Neural progenitor cell (in vitro differentiated cells): ENCODE data around the gene TBX18.

Source experiments
- EZH2 ChIP-seq: fragments of 200-600 bp; sonication (generic); IDR thresholded peaks from 2 replicates; pipeline ENCODE4 v1.6.1; 2017; ENCODE audit warnings: antibody characterized with exemption, mild to moderate bottlenecking, moderate library complexity
- EZH2phosphoT487 ChIP-seq: fragments of 200-600 bp; sonication (generic); IDR thresholded peaks from 2 replicates; pipeline ENCODE4 v1.6.1; 2017; ENCODE audit warnings: antibody characterized with exemption
- TF ChIP-seq, protein P1 (sequence below): fragments of 200-600 bp; sonication (generic); IDR thresholded peaks from 2 replicates; pipeline ENCODE4 v1.5.1; 2017; ENCODE audit warnings: antibody characterized with exemption, mild to moderate bottlenecking

DNA sequence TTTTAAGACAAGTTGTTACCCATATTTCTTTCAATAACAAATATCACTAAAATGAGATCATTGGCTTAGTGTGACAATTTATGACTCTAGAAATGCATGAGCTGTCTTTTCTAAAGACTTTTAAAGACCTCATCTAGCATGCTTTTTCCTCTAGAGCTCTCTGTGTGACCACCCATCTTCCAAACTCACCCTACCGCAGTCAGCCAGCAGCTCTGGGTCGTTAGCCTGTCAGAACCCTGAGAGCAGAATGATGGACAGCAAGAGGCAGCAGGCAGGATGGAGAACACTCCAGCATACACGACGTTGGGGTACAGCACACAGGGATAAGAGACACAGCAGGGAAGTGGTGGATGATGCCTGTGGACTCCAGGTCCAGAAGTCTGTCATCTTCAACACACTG, 45.1 kb upstream of the TBX18 start:
- TF ChIP-seq, protein P1, sequence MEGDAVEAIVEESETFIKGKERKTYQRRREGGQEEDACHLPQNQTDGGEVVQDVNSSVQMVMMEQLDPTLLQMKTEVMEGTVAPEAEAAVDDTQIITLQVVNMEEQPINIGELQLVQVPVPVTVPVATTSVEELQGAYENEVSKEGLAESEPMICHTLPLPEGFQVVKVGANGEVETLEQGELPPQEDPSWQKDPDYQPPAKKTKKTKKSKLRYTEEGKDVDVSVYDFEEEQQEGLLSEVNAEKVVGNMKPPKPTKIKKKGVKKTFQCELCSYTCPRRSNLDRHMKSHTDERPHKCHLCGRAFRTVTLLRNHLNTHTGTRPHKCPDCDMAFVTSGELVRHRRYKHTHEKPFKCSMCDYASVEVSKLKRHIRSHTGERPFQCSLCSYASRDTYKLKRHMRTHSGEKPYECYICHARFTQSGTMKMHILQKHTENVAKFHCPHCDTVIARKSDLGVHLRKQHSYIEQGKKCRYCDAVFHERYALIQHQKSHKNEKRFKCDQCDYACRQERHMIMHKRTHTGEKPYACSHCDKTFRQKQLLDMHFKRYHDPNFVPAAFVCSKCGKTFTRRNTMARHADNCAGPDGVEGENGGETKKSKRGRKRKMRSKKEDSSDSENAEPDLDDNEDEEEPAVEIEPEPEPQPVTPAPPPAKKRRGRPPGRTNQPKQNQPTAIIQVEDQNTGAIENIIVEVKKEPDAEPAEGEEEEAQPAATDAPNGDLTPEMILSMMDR = no peak
- TF ChIP-seq EZH2 (no peak), EZH2phosphoT487 (no peak)
